Stimulated activated CD8-positive, alpha-beta memory T cell treated with anti-CD3 and anti-CD28 coated beads, Interleukin-7, amount 100 ng/mL, for 48 hours (primary cell): Measurements from ENCODE around the gene DND1.
"Not testable (repeated sequence)": the region's sequence is repeated elsewhere in the genome, so short reads cannot be mapped to it uniquely, and the experiment has no call there.

Source experiments
- DNase-seq, 2 donors: peaks; one replicate each; pipeline ENCODE4 v3.0.0-alpha.2; 2020; ENCODE audit warnings: low read depth in 1 of 2; ENCODE audit errors: extremely low read depth in 1 of 2

Gene DND1

GRCh38 chr5:140672455-140673186, 755 bp downstream of the DND1 start:
- no peak for DNase-seq

- no peak for DNase-seq
Measured at GRCh38 chr5:140671472-140672125, 1.8 kb downstream of the DND1 start.

GRCh38 chr5:140671035-140671434, 2.3 kb downstream of the DND1 start:
- DNase-seq: not testable (repeated sequence)

DNA sequence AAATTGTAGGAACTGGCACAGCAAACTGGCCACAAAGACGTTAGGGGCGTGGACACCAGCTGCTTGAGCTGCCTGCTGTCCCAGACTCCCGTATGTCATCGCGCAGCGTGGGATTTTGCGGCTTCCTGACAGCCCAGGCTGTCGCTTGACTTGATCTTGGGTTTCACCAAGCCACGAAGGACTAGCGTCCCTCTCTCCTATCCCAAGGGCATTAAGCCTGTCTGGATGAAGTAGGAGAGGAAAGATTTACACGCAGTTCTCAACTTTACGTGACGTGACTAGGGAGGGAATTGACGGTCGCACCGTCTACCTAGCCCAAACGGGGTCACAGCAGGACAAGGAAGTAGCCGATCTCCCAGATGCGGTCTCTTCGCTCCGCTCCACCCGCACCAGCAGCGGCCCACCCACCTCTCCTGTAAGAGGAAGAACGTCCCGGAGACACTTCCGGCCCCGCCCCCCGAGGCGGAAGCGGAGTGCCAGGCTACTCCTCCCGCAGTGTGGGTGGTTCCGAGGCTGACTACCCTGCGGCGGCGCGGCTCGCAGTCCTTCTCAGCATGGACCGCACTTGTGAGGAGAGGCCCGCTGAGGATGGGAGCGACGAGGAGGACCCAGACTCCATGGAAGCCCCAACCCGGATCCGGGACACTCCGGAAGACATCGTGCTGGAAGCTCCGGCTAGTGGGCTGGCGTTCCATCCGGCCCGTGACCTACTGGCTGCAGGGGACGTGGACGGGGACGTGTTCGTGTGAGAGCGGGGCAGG, 8.8 kb downstream of the DND1 start, which contains the start of gene WDR55:
TSS of gene WDR55 (plus strand) at position 546 of the 761 bp plus-strand sequence. CDS start at position 555, 9 bp downstream.
- peak; percentile 93 to 97 for DNase-seq

GRCh38 chr5:140664030-140664358, 9.4 kb downstream of the DND1 start:
- DNase-seq: no peak

- DNase-seq: not testable (repeated sequence)
Measured at GRCh38 chr5:140660371-140660770, 13.0 kb downstream of the DND1 start.

DNA sequence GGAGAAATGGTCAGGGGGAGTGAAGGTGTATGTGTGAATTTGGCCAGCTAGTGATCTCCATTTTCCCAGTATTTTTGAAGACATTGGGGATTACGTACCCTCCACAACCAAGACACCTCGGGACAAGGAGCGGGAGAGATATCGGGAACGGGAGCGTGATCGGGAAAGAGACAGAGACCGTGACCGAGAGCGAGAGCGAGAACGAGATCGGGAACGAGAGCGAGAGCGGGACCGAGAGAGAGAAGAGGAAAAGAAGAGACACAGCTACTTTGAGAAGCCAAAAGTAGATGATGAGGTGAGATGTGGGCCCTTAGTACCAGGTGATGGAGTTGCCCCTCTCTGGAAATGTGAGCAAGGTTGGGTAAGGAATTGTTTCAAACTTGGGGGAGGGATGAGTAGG, 14.5 kb downstream of the DND1 start:
- no peak for DNase-seq

GRCh38 chr5:140647042-140647419, 26.3 kb downstream of the DND1 start:
- no peak for DNase-seq

DNA sequence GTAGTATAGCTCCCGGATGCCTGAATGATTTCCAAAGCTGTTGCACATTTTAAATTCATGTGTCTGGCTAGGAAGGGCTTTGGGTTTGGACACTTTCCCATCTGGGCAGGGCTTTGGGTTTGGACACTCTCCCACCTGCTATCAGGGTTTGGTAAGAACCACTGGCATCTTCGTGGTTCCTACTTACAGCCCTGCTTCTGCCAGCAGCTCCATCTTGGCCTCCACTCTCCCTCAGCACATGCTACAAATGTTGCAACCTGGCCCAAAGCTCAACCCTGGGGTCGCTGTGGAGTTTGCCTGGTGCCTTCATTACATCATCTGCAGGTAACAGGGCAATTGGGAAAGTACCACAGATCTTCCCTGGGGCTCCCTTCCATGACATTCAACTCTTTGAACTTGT, 30.7 kb downstream of the DND1 start:
- DNase-seq: no peak

DNA sequence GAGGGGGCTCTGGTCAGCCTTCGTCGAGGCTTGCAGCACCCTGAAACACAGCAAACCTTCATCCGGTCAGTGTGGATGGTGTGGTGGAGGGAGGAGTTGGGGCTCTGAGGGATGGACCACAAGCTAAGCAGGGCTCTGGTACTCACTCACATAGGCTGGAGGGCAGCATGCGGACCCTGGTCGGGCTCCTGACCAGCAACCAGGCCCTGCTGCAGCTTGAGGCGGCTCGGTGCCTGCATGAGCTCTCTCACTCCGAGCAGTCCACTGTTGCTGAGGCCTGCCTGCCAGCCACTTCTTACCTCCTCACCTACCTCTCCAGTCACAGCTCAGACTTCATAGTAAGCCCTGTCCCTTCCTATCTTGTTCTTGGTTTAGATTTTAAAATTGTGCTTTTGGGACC, 31.7 kb downstream of the DND1 start:
- no peak for DNase-seq

- peak; percentile 95 to 98 for DNase-seq
Measured at GRCh38 chr5:140639148-140639981, 34.0 kb downstream of the DND1 start, which contains the start of gene TMCO6. Gene TMCO6 (plus strand): TSS chr5:140639451. CDS start chr5:140639528, 77 bp downstream.

- not testable (repeated sequence) for DNase-seq
Measured at GRCh38 chr5:140638898-140639147, 34.6 kb downstream of the DND1 start.

DNA sequence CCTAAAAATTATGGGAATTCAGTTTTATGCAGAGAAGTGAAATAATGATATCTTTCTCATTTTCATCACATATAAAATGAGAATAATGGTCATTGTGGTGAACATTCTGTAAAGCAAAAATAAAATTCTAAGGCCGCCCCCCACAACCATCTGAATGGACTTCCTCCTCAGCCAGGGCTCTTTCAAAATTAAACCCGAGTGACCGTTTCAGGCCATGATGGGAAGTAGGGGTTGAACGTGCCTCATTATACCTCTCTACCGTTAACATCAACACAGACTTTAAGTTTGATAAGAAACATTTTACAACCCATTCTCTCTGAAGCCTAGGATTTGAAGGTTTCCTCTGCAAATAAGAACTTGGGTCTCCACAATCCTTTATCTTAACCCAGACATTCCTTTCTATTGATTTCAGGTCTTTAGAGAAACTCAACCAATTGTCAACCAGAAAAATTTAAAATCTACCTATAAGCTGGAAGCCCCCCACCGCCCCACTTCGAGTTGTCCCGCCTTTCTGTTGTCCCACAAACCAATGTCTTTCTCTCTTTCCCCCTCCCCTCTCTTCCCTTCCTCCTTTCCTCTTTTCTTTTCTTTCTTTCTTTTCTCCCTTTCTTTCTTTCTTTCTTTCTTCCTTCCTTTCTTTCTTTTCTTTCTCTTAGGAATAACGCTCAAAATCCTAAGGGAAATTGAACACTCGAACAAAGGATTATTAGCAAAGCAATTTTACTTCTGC, 35.8 kb downstream of the DND1 start:
- DNase-seq: no peak

DNA sequence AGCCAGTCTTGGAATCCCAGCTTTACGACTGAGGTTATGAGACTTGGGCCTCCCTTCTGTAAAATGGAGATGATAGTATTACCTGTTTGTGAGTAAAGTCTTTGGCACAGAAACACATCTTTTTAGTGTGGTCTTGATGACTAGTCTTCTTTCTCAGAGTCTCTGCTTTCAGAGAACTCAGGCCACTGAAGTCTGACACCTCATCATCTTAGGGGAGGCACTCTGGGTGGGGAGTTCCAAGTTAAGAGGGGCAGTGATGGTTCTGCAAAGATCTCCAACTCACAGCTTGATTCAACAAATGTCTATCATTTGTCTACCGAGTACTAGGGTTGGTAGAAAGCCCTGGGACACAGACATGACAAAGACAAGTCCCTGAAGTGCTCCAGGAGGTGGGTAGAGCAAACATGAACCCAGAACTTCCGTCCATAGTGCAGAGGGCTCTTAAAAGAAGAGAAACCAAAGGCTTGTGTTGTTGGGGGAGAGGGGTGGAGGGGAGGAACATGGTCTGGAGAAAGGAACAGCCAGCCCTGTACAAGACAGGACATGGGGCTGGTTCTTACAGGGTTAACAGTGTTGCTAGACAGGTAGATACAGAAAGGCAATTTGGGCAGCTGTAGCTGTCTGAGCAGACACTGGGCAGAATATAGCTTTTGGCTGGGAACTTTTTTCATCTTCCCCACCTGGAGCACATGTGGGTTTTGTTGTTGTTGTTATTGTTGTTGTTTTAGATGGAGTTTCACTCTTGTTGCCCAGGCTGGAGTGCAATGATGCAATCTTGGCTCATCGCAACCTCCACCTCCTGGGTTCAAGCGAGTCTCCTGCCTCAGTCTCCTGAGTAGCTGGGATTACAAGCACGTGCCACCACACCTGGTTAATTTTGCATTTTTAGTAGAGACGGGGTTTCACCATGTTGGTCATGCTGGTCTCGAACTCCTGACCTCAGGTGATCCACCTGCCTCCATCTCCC, 37.8 kb downstream of the DND1 start:
- DNase-seq: no peak

GRCh38 chr5:140634103-140634502, 39.3 kb downstream of the DND1 start:
- DNase-seq: no peak

GRCh38 chr5:140633501-140633900, 39.9 kb downstream of the DND1 start:
- no peak for DNase-seq

DNA sequence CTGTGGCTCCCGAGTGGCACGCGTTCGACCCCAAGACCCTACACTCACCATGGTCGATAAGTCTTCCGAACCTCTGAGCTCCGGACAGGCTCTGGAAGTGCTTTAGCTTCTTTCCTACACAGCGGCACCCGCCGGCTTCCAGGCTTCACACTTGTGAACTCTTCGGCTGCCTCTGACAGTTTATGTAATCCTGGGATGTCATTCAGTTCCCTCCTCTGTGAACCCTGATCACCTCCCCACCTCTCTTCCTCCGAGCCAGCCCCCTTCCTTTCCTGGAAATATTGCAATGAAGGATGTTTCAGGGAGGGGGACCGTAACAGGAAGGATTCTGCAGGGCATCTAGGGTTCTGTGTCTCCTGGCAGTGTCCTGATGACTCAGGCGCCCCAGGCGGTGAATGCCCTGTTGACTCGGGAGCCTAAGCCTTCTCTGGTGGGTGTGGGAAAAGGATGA, 40.3 kb downstream of the DND1 start, which contains the start of gene CD14:
TSS of gene CD14 (minus strand) at position 155 of the 451 bp plus-strand sequence. CDS start at position 51, 104 bp downstream.
- DNase-seq: no peak

DNA sequence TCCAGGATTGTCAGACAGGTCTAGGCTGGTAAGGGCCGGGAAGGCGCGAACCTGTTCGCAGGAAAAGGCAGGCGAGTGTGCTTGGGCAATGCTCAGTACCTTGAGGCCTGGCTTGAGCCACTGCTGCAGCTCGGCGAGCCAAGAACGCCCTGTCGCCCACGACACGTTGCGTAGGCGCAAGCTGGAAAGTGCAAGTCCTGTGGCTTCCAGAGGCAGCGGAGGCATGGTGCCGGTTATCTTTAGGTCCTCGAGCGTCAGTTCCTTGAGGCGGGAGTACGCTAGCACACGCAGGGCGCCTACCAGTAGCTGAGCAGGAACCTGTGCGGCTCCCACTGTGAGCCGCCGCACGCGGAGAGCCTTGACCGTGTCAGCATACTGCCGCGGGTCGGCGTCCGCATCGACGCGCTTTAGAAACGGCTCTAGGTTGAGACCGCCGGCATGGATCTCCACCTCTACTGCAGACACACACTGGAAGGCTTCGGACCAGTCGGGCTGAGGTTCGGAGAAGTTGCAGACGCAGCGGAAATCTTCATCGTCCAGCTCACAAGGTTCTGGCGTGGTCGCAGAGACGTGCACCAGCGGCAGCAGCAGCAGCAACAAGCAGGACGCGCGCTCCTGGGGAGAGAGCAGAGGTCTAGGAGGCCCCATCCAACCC, 40.9 kb downstream of the DND1 start:
- no peak for DNase-seq
